ENCODE data around the gene MAMLD1.

The MAMLD1 gene

GRCh38 chrX:150446151-150446550 lies 83.0 kb downstream of the MAMLD1 start (continued):
- TF ChIP-seq ZNF280C (tag by site-specific recombination; IDR thresholded peaks at IDR 0.05) (no peak), ZNF830 (tag by site-specific recombination; IDR thresholded peaks at IDR 0.05; ENCODE audit: low read depth) (no peak)

DNA sequence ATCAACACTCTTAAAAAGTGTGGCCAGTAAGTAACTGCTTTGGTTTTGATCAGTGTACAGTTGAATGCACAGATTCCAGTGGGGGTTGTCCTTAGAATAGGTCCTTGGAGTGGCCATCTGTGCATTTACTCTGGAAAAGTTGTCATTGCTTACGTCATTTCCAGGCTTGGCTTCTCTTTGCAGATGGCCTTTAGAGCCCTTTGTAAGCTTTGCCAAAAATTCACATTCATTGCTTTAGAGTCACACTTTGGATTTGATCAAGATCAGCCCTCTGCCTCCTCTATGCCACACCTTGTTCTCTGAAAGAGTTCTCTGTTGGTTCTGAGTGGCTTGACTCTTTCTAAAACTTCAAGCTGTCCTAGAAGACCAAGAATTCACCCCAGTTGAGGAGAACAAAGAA lies 83.9 kb downstream of the MAMLD1 start:
- POLR2A ChIA-PET, result no interaction called here
- no peak overlapping the region for H3K27ac ChIP-seq (ENCODE audit: extremely low read depth, low read depth, low read length)
- no peaks in the 10 kb centered on the region for H3K4me1 ChIP-seq (ENCODE audit: control insufficient read depth, insufficient read depth, low read length)
- no peak for TF ChIP-seq ZNF404 (tag by site-specific recombination; IDR thresholded peaks at IDR 0.05)
- no peak for TF ChIP-seq ZNF561 (tag by site-specific recombination; IDR thresholded peaks at IDR 0.05; ENCODE audit: borderline replicate concordance)
- no peak for TF ChIP-seq KLF7 (tag by site-specific recombination; IDR thresholded peaks at IDR 0.05; ENCODE audit: borderline replicate concordance)
- no peak for TF ChIP-seq ZNF488 (tag by site-specific recombination; IDR thresholded peaks at IDR 0.05)
- no peak for TF ChIP-seq ZNF530 (tag by site-specific recombination; IDR thresholded peaks at IDR 0.05; ENCODE audit: low read depth)
- no peak for TF ChIP-seq ZNF394 (tag by site-specific recombination; IDR thresholded peaks at IDR 0.05; ENCODE audit: borderline replicate concordance)
- no peak for TF ChIP-seq CTCF (tag by site-specific recombination; IDR thresholded peaks at IDR 0.05)
- TF ChIP-seq ATF2 (tag by site-specific recombination; IDR thresholded peaks at IDR 0.05; ENCODE audit: low read depth), result no peak
- no peak for TF ChIP-seq ZNF585B (tag by site-specific recombination; IDR thresholded peaks at IDR 0.05)
- TF ChIP-seq ZBTB20 (tag by site-specific recombination; IDR thresholded peaks at IDR 0.05), result no peak
- no peak for TF ChIP-seq ZBTB48 (tag by site-specific recombination; IDR thresholded peaks at IDR 0.05)
- TF ChIP-seq ZNF114 (tag by site-specific recombination; IDR thresholded peaks at IDR 0.05), result no peak
- no peak for TF ChIP-seq ZNF202 (tag by site-specific recombination; IDR thresholded peaks at IDR 0.05; ENCODE audit: borderline replicate concordance)
- no peak for TF ChIP-seq KLF10 (tag by site-specific recombination; IDR thresholded peaks at IDR 0.05)
- no peak for TF ChIP-seq ZNF169 (tag by site-specific recombination; IDR thresholded peaks at IDR 0.05)
- no peak for TF ChIP-seq ZNF19 (tag by site-specific recombination; IDR thresholded peaks at IDR 0.05; ENCODE audit: low read depth)
- no peak for TF ChIP-seq ZNF670 (tag by site-specific recombination; IDR thresholded peaks at IDR 0.05; ENCODE audit: low read depth)
- TF ChIP-seq ZNF677 (tag by site-specific recombination; IDR thresholded peaks at IDR 0.05), result no peak
- CTCF ChIA-PET, result interaction anchor here (0.6 kb wide), 1 partner anchor 539 kb away, joined by 3 read pairs; no protein-coding TSS in a partner anchor
- no peaks in the 10 kb centered on the region for H3K36me3 ChIP-seq (ENCODE audit: control insufficient read depth in 2 of 2, insufficient read depth in 1 of 2, low read length in 2 of 2)
- H3K9me3 ChIP-seq (ENCODE audit: control insufficient read depth, insufficient read depth, low read depth, low read length), result no peaks in the 10 kb centered on the region
- H3K4me3 ChIP-seq (ENCODE audit: low read depth, low read length), result no peak overlapping the region

All from HEK293 (cell line).